MCF 10A (cell line): ENCODE measurements around the gene TGIF2. TPM values are rescaled to one million over a fixed set of nuclear protein-coding genes. Genes with fewer than 3 reads are reported as not detected.

Experiments used
- BruUV-seq: library from RNA; stranded (reverse); fragments of 400-500 nt; replicated peaks from 2 replicates; lab custom pipeline; 2021; lab: Mats Ljungman, UMichigan
- CTCF ChIA-PET: fragments of 300-600 bp; sonication (Branson Sonifier 250); formaldehyde crosslinking; extraction: SDS; loops from one replicate; lab custom pipeline; 2021; ENCODE audit warnings: antibody characterized with exemption, inconsistent platforms; lab: Yijun Ruan, JAX
- POLR2A ChIA-PET: fragments of 300-600, 350-650 bp; sonication (Branson Sonifier 250); formaldehyde crosslinking; extraction: SDS; loops from one replicate; lab custom pipeline; 2020; ENCODE audit warnings: antibody characterized with exemption, inconsistent platforms; lab: Yijun Ruan, JAX
- DNase-seq: peaks from one replicate; pipeline ENCODE4 v3.0.0-alpha.2; 2018; ENCODE audit not compliant: unreplicated experiment
- H3K27ac Mint-ChIP-seq: one replicate; pipeline ENCODE4 v1.8.0; 2022; ENCODE audit warnings: mild to moderate bottlenecking, low read depth, mixed read lengths; ENCODE audit not compliant: unreplicated experiment
- H3K27me3 Mint-ChIP-seq: one replicate; pipeline ENCODE4 v1.8.0; 2022; ENCODE audit warnings: mixed read lengths; ENCODE audit not compliant: insufficient read depth, unreplicated experiment
- H3K36me3 Mint-ChIP-seq: one replicate; pipeline ENCODE4 v1.8.0; 2022; ENCODE audit warnings: mild to moderate bottlenecking, moderate library complexity, mixed read lengths; ENCODE audit not compliant: insufficient read depth, unreplicated experiment
- H3K4me1 Mint-ChIP-seq: one replicate; pipeline ENCODE4 v1.8.0; 2022; ENCODE audit warnings: mixed read lengths; ENCODE audit not compliant: insufficient read depth, unreplicated experiment
- H3K4me3 Mint-ChIP-seq: one replicate; pipeline ENCODE4 v1.8.0; 2022; ENCODE audit warnings: mild to moderate bottlenecking, moderate library complexity, mixed read lengths; ENCODE audit not compliant: unreplicated experiment
- H3K9me3 Mint-ChIP-seq: one replicate; pipeline ENCODE4 v1.8.0; 2022; ENCODE audit warnings: mixed read lengths; ENCODE audit not compliant: unreplicated experiment
- CTCF ChIP-seq: fragments of 200-600 bp; IDR thresholded peaks from one replicate; pipeline ENCODE4 v1.8.0; 2022; ENCODE audit warnings: antibody characterized with exemption, mild to moderate bottlenecking; ENCODE audit not compliant: unreplicated experiment
- intact Hi-C: fragments of 100-400 bp; cut with micrococcal nuclease; formaldehyde crosslinking; loops from 2 replicates; pipeline ENCODE4 v1.14.1; 2022
- total RNA-seq: library from RNA; stranded (reverse); gene quantifications from 2 replicates; pipeline ENCODE4 v1.2.3, GENCODE V29; 2022

Gene TGIF2
- total RNA-seq, 1 experiment from 2014 or later = 9.7 TPM

DNA sequence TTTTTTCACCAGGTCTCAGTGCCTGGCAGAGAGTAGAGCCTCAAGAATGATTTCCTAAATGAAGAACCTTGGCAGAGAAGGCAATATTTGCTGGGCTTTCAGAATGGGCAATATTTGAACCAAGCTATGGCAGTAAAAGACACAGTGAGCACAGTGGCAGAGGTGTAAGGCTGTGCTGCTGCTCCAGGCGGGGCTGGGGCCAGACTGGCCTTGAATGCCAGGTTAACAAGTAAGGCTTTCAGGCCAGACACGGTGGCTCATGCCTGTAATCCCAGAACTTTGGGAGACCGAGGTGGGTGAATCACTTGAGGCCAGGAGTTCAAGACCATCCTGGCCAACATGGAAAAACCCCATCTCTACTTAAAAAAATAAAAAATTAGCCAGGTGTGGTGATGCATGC, 40.6 kb upstream of the TGIF2 start:
- no peak overlapping the region for H3K27ac Mint-ChIP-seq
- peaks cover 8% of the 10 kb centered on the region for H3K36me3 Mint-ChIP-seq
- no peaks in the 10 kb centered on the region for H3K9me3 Mint-ChIP-seq
- H3K27me3 Mint-ChIP-seq = no peaks in the 10 kb centered on the region
- H3K4me3 Mint-ChIP-seq = no peak overlapping the region
- no TSS peak for BruUV-seq
- TF ChIP-seq CTCF = no peak
- CTCF ChIA-PET = interaction anchor here (1.0 kb wide), 1 partner anchor 17 kb away, joined by 3 read pairs; no protein-coding TSS in a partner anchor
- POLR2A ChIA-PET = interaction anchor here (1.1 kb wide), 1 partner anchor 10 kb away, joined by 3 read pairs; no protein-coding TSS in a partner anchor
- intact Hi-C loops = no loop called here
- no peak for DNase-seq
- H3K4me1 Mint-ChIP-seq = no peaks in the 10 kb centered on the region

GRCh38 chr20:36538026-36538722, 35.2 kb upstream of the TGIF2 start:
- Mint-ChIP-seq H3K27ac (no peak overlapping the region), H3K4me3 (no peak overlapping the region), H3K9me3 (no peaks in the 10 kb centered on the region), H3K4me1 (no peaks in the 10 kb centered on the region), H3K36me3 (no peaks in the 10 kb centered on the region), H3K27me3 (no peaks in the 10 kb centered on the region)
- TF ChIP-seq CTCF = no peak
- POLR2A ChIA-PET = no interaction called here
- CTCF ChIA-PET = interaction anchor here (0.7 kb wide), 1 partner anchor 270 kb away, joined by 3 read pairs; no protein-coding TSS in a partner anchor
- intact Hi-C loops = no loop called here
- DNase-seq = peak; percentile 20
- no TSS peak for BruUV-seq

- POLR2A ChIA-PET = interaction anchor here (1.2 kb wide), 1 partner anchor 65 kb away, joined by 4 read pairs; the partner anchor contains the start of gene RAB5IF
- TF ChIP-seq CTCF = no peak
- H3K27ac Mint-ChIP-seq = no peak overlapping the region
- CTCF ChIA-PET = interaction anchor here (0.6 kb wide), 1 partner anchor 307 kb away, joined by 3 read pairs; no protein-coding TSS in a partner anchor
- H3K9me3 Mint-ChIP-seq = no peaks in the 10 kb centered on the region
- no TSS peak for BruUV-seq
- no peak for DNase-seq
- H3K27me3 Mint-ChIP-seq = no peaks in the 10 kb centered on the region
- no peak overlapping the region for H3K4me3 Mint-ChIP-seq
- intact Hi-C loops = no loop called here
- H3K4me1 Mint-ChIP-seq = peaks cover 8% of the 10 kb centered on the region
- peaks cover 8% of the 10 kb centered on the region for H3K36me3 Mint-ChIP-seq
Observed at GRCh38 chr20:36540551-36541211, 32.7 kb upstream of the TGIF2 start.

GRCh38 chr20:36541227-36541767, 32.1 kb upstream of the TGIF2 start, which contains the start of gene MYL9:
TSS of gene MYL9 (plus strand) at chr20:36541519. CDS start at chr20:36544885, 3,366 bp downstream.
- Mint-ChIP-seq H3K36me3 (peaks cover 8% of the 10 kb centered on the region), H3K27ac (peak within 1 kb of the TSS; percentile 61), H3K4me3 (no peak within 1 kb of the TSS), H3K27me3 (no peaks in the 10 kb centered on the region), H3K4me1 (peaks cover 8% of the 10 kb centered on the region), H3K9me3 (no peaks in the 10 kb centered on the region)
- CTCF ChIA-PET = interaction anchor here (0.6 kb wide), 2 partner anchors 189 to 1655 kb away, joined by 4 to 5 read pairs; no protein-coding TSS in a partner anchor
- no TSS peak for BruUV-seq
- peak; percentile 20 for DNase-seq
- no peak for TF ChIP-seq CTCF
- intact Hi-C loops = no loop called here
- POLR2A ChIA-PET = no interaction called here
